Left ventricle myocardium superior (tissue), 1 donor: Measurements from ENCODE around the gene PAK6. TPM values are rescaled to one million over a fixed set of nuclear protein-coding genes. Genes with fewer than 3 reads are reported as not detected.

Experiments used
- ATAC-seq: fragments of 200-7000 bp; cut with Tn5 transposase; one replicate; pipeline ENCODE4 v1.9.1; 2020; ENCODE audit warnings: mild to moderate bottlenecking, moderate library complexity
- DNase-seq: peaks from one replicate; pipeline ENCODE4 v3.0.0-alpha.2; 2020
- intact Hi-C: fragments of 100-400 bp; cut with micrococcal nuclease; formaldehyde crosslinking; loops from one replicate; pipeline ENCODE4 v1.11.0; 2022
- total RNA-seq: library from RNA; stranded (reverse); fragmentation: NEBNext Ultra II Directional; extraction: Animal tissue kit (Norgen Biotek cat#: 25700); gene quantifications from one replicate; pipeline ENCODE4 v1.2.1, GENCODE V29; 2021
- donor health status: DM: no; HTN: yes; CAD: no; lungs with severe emphysema.

PAK6 gene
- total RNA-seq, 1 donor from 2014 or later, result 11.1 TPM

DNA sequence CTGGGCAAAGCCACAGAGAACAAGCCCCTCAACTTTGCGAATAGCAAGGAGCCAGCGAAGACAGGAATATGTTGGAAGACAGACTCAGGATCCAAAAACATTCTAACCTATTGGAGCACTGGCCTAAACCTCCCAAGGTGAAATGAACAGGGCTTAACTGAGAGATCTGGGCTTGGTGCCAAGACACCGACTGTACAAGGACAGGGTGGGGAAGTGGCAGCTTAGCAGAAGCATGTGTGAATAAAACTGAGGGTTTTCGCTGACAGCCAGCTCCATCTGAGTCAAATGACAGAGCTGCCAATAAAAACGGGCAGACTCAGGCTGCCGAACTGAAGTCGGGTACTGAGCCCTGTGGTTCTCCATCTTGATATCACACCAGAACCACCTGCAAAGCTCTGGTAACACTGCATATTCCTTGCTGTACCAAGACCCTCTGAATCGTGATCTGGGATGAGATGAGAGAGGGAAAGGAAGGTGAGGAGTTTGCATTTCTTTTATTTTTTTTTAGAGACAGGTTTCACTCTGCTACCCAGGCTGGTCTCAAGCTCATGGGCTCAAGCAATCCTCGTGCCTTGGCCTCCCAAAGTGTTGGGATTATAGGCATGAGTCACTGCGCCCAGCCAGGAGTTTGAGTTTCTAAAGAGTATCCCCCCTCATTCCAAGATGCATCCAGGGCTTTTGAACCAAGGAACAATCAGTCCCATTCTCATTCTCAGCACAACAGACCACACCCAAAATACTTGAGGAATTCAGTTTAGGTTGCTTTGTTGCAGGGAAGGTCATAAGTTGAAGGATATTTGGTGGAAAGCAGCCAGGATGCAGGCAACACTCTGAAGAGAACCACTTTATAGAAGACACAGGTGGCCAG, 74.9 kb downstream of the PAK6 start:
- DNase-seq (peak; percentile 63), ATAC-seq (peak; percentile 71)
- intact Hi-C loops, result no loop called here

DNA sequence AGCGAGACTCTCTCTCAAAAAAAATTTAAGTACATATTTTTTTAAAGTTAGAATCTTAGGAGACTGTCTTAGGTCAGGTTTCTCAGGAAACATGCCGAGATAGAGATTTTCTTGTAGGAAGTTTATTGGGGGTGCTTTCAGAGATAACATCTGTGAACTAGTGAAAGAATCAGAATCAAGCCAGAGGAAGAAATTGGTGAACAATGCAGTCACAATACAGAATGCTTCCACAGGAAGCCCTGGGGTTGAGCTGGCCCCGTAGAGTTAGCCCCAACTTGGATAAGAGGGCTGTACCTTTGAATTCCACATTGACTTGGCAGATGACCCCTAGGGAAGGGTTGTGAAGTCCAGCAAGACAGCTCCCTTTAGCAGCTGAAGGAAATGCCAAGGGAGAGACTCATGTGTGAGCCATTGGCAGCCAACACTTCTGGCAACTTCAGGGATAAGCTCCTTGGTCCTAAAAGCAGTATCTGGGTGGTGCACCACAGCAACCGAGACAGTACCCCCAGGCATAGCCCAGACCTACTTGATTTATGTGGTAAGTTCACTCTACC, 75.9 kb downstream of the PAK6 start:
- no peak for DNase-seq
- intact Hi-C loops, result no loop called here
- ATAC-seq, result no peak

DNA sequence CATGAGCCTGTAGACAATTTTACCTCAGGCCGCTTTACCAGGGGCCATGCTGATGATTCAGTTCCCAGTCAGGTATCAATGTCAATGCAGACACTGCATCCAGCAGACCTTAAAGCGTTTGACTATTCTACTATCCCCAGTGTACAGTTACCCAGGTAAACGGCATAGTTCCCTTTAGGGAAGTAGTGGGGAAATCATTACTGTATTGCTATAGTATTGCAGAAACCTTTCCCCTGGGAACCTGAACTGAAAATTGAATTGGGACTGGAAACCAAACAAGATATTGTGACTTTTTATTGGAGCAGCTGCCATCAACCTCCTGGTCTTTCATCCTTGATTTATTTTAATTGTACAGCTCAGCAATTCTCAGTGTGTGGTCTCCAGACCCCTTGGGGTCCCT, 78.1 kb downstream of the PAK6 start:
- ATAC-seq, result no peak
- intact Hi-C loops, result no loop called here
- no peak for DNase-seq

DNA sequence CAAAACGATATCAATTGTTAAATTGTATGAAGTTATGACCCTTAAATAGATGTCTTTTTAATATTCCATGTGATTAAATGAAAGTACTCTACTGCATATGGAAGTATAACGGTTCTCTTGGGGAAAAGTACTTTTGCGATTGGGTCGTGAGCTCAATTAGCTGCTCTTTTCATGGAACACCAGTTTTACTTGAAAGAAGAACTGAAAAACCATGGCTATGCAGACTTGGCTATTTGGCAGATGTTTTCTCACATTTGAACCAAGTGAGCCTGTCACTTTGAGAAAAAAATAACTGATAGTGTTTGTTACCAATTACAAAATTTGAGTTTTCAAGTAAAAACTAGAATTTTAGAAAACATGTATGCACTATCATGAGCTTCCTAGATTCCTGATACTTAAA, 78.7 kb downstream of the PAK6 start:
- intact Hi-C loops, result no loop called here

DNA sequence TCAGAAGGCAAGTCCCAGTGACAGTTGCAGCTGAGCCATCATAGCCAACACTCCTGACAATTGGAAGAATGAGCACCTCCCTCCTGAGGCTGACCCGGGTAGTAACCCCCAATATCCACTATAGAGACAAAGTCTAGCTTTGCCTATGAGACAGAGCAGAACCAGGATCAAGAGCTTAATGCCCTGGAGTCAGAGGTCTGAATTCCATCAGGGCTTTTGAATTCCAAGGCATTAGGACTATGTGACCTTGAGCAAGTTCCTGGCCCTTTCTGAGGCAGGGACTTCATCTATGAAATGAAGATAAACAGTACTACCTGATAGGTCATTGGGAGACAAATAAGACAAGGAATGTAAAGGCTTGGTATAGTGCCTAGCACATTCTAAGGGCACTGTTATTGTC, 81.5 kb downstream of the PAK6 start:
- intact Hi-C loops, result no loop called here
- ATAC-seq, result no peak
- DNase-seq, result no peak

More for the DNA sequence above, 78.7 kb downstream of the PAK6 start:
- no peak for DNase-seq
- ATAC-seq, result no peak

DNA sequence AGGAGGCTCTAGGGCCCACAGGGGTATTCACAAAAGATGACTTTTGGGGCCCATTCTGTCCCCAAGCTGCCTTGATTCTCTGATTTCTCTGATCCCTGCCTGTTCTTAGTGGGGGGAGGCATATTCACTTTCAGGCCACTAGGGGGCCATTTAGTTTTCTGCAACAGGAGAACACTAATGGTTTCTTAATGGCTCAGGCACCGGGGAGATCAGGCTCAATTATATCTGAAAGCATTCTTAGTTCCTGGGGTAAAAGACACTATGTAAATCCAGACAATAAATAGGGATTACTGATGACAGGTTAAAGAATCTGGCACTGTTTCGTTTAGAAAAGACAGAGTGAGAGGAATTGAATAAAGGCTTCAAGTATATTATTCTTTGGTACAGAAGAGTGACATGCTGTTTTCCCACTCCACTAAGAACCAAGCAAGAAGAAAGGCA, 82.1 kb downstream of the PAK6 start:
- intact Hi-C loops, result no loop called here
- DNase-seq, result no peak
- ATAC-seq, result peak; percentile 15

DNA sequence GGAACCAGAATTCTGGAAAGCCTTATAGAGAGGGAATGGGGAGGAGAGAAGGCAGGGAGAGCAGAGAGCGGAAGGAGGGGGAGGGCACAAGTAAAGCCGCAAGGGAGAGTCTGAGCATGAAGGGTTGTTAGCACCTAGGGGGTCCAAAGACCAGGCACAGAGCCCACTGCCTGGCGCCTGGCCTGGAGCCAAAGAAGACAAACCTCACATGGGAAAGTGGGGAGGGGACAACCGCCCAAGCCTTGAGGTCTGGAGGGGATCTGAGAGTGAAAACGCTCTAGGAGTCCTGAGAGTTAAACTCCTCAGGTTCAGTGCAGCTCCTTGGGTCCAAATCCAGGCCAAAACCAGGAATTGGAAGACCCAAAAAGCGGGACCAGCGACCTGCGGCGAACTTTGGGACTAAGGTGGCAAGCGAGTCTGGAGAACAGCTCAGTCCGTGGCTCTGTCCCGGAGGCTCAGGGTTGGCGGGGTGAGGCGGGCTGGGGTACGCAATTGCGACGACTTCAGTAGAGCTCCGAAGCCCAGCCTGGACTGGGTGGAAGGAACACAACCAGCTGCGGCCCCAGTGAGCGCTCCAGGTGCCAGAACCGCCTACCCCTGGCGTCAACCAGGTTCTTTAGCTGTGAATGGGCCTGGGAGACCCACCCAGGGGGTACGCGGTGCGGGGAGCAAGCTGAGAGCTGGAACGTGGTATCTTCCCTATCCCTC, 83.8 kb downstream of the PAK6 start:
- intact Hi-C loops, result no loop called here
- no peak for DNase-seq

DNA sequence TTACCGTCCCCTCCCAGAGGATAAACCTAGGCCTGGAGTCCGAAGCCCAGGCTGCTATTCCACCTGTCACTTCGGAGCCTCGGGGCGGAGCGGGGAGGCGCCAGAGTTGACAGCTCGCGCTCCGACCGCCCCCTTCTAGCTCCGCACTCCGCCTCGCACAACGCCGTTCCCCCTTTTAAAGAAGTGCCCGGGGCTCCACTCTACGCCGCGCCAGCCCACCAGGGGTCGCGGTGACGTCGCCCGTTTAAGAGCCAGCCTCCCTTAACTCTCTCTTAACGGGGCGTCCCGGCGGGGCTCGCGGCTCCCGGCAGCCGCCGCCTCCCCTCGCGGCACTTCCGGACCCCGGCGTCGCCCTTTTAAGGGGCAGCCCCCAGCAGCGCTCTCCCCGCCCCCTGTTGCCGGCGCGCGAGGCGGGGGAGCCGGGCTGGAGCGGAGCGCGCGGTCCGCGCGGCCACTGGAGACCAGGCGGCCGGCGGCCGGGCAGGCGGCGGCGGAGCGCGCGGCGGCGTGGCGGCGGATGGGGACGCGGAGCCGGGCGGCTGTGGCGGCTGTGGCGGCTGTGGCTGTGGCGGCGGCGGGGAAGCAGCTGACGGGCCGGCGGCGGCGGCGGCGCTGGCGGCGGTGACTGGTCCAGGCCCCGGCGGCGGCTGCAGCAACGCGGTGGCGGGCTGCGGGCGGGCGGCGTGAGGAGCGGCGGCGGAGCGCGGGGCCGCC, 84.5 kb downstream of the PAK6 start, which contains the start of gene INAFM2:
INAFM2 (plus strand) TSS at position 454 of the 714 bp plus-strand sequence. CDS start 364 bp downstream, outside the sequence.
- DNase-seq (peak; percentile 96), ATAC-seq (peak; percentile 88)
- intact Hi-C loops, result no loop called here

More for the DNA sequence above, 83.8 kb downstream of the PAK6 start:
- no peak for ATAC-seq

DNA sequence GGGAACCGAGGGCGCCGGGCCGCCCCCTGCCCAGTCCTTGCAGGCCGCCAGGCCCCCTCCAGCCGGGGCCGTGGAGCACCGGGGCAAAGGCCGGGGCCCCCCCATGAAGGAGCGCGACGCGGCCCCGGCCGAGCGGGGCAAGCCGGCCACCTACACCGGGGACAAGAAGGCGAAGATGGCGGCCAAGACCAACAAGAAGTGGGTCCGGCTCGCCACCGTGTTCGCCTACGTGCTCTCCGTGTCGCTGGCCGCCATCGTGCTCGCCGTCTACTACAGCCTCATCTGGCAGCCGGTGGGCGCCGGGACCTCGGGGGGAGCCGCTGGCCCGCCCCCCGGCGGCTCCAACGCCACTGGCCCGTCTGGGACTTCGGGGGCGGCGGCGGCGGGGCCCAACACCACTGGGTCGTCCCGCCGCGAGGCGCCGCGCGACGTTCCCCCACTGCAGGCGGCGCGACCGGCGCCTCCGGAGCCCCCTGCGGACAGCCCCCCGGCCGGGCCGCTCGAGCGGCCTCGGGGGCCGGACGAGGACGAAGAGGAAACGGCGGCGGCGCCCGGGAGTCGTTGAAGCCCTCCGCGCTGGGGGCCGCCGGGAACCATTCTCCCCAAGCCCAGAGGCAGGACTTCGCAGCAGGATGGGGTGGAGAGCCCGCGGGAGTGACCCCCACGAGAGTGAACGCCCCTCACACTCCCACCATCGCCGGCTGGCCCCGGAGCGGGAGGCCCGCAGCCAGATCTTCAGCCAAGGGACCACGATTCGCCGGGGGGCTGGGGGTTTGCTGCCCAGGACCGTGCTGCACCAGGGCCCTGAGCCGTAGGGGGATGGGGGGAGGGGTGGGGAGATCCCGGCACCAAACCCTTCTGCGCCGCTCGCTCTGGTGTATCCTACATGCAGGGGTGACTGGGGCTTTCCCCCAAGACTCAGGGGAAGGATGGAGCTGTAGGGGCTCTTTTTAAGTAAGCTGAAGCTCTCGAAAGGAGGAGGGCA, 85.4 kb downstream of the PAK6 start:
- intact Hi-C loops, result no loop called here
- DNase-seq (peak; percentile 61), ATAC-seq (no peak)

DNA sequence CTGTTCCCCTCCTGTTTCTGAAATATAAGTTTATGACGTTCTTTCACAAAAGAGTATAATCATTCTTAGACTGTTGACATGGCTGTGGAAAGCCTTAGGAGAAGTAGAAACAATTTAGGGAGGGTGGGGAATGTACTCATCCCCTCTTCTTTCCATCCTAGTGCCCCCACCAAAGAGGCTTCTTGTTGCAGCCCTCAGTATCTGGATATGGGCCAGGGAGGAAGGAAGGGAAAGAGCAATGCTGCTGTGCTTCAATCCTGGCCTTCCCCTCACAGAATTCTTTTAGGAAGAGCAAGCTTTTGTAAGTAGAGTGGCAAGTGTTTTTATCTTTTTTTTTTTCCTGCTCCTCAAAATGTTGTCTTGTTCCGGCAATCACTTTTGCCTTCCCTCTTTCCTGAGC, 86.3 kb downstream of the PAK6 start:
- no peak for ATAC-seq
- DNase-seq, result no peak
- intact Hi-C loops, result no loop called here

DNA sequence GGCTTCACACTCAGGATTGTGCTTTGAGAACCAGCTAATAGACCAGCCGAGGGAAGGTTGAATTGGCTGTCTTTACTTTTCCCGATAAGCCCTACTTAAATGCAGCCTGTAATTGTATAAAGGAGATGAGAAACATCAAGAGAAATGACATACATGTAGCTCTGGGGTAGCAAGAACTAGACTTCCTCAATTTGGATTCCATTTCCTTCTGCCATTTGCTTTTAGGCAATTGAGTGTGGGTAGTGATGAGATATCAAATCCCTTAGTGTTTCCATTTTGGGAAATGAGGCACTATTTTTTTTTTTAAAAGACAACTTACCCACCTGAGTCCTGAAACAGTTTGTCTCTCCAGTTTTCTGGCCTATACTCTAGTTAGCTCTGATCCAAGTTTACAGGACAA, 86.8 kb downstream of the PAK6 start:
- intact Hi-C loops, result no loop called here
- ATAC-seq, result no peak
- no peak for DNase-seq

Other genes starting within 250 kb of the PAK6 start
- 235 TPM for gene SRP14, start 199.9 kb upstream of the PAK6 start, total RNA-seq
- gene BMF, start 130.2 kb upstream of the PAK6 start, total RNA-seq, result 3.2 TPM
- 1.7 TPM for gene BUB1B, start 78.0 kb upstream of the PAK6 start, total RNA-seq
- gene ANKRD63, start 44.0 kb downstream of the PAK6 start, total RNA-seq, result 1.0 TPM
- gene PLCB2, start 68.9 kb downstream of the PAK6 start, total RNA-seq, result 7.5 TPM
- gene INAFM2, start 84.6 kb downstream of the PAK6 start, total RNA-seq, result 55.8 TPM
- gene CCDC9B, start 101.9 kb downstream of the PAK6 start, total RNA-seq, result 169 TPM
- gene PHGR1, start 112.0 kb downstream of the PAK6 start, total RNA-seq, result not detected
- 5.2 TPM for gene DISP2, start 119.2 kb downstream of the PAK6 start, total RNA-seq
- 10.1 TPM for gene KNSTRN, start 143.7 kb downstream of the PAK6 start, total RNA-seq
- gene IVD, start 166.7 kb downstream of the PAK6 start, total RNA-seq, result 97.2 TPM
- 18.1 TPM for gene BAHD1, start 201.9 kb downstream of the PAK6 start, total RNA-seq
- gene CHST14, start 231.9 kb downstream of the PAK6 start, total RNA-seq, result 6.0 TPM